LNCAP (cell line): ENCODE data around the gene ZBTB44.

ENCODE experiments used
- TF ChIP-seq, protein P1 (sequence below): fragments of 450-650 bp; IDR thresholded peaks from 2 replicates; pipeline ENCODE4 v1.5.1; 2017; ENCODE audit warnings: mild to moderate bottlenecking

ZBTB44 gene

DNA sequence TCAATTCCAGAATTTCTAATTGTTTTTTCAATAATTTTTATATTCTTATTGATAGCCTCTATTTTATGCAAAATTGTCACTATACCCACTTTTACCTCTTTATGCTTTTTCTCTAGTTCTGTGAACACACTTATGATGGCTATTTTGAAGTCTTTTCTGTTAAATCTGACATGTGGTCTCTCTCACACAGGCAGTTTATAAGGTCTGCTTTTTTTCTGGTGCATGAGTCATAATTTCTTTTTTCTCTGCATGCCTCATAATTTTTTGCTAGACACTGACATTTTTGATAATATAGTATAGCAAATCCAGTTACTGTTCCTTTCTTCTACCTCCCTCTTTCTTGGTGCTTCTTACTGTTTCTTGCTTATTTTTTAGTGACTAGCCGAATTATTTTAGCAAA, 36.0 kb downstream of the ZBTB44 start:
- TF ChIP-seq, protein P1, sequence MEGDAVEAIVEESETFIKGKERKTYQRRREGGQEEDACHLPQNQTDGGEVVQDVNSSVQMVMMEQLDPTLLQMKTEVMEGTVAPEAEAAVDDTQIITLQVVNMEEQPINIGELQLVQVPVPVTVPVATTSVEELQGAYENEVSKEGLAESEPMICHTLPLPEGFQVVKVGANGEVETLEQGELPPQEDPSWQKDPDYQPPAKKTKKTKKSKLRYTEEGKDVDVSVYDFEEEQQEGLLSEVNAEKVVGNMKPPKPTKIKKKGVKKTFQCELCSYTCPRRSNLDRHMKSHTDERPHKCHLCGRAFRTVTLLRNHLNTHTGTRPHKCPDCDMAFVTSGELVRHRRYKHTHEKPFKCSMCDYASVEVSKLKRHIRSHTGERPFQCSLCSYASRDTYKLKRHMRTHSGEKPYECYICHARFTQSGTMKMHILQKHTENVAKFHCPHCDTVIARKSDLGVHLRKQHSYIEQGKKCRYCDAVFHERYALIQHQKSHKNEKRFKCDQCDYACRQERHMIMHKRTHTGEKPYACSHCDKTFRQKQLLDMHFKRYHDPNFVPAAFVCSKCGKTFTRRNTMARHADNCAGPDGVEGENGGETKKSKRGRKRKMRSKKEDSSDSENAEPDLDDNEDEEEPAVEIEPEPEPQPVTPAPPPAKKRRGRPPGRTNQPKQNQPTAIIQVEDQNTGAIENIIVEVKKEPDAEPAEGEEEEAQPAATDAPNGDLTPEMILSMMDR, result no peak

- TF ChIP-seq, protein P1, result no peak
Measured at GRCh38 chr11:130278151-130278550, 36.6 kb downstream of the ZBTB44 start.

DNA sequence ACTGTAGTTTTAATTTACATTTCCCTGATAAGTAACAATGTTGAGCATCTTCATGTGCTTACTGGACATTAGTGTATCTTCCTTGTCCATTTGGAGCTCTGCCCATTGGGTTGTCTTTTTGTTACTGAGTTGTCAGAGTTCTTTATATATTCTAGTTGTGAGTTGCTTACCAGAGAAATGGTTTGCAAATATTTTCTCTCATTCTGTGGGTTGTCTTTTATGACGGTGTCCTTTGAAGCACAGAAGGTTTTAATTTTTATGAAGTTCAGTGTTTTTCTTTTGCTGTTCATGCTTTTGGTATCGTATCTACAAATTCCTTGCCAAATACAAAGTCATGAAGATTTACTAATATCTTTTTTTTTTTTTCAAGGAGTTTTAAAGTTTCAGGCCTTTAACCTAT, 42.4 kb downstream of the ZBTB44 start:
- TF ChIP-seq, protein P1, result no peak

GRCh38 chr11:130269326-130269943, 45.3 kb downstream of the ZBTB44 start:
- TF ChIP-seq, protein P1, result no peak

DNA sequence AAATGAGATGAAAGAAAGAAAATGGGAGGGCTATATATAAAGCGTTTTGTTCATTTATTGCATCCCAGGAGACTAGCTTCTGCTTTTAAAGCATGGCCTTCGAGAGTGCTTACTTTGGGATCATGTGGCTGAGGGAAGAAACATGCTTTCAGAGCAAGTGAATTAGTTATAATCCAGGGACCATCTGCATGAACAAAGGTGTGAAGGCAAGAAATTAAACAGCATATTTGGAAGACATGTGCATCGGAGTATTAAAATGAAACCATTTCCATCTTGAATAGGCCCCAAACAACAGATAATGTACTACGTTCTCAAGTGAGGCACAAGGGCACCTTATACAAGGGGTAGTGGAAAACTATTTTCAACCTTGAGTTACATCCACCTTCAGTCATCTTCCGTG, 51.4 kb downstream of the ZBTB44 start:
- TF ChIP-seq, protein P1, result no peak

GRCh38 chr11:130262424-130262823, 52.3 kb downstream of the ZBTB44 start:
- TF ChIP-seq, protein P1, result no peak

DNA sequence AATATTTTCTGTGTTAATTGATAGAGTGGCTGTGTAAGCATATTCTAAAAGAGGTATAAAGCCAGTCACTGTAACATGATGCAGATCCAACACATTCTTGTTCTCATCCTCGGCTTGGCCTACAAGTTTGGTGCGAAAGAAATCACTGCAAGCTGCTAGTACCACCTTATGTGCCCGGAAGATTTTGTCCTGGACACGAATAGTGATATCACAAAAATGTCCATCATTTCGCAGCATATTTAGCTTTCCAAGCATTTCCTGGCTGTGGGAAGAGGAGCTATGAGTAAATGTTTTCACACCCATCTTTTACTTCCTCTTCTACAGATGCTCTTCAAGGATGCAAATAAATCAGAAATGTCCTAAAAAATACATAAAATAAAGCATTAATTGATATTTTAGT, 53.1 kb downstream of the ZBTB44 start:
- TF ChIP-seq, protein P1, result no peak

DNA sequence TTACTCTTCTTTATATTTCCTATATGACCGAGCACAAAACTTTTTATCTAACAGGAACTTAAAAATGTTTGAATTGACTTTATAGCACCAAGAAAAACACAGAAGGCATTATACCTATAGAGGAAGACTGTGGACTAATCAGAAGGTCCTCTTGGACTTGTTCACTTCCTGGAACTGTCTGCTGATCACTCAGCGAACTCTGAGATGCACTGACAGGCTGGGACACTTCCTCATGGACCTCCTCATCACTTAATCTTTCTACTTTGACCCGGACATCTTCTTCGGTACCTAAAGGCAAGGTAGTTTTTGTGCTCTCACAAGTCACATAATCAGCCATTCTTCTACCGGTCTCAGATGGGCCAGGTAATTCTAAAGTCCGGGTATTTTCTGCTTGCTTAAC, 54.0 kb downstream of the ZBTB44 start:
- TF ChIP-seq, protein P1, result no peak
